ENCODE measurements around the gene SLC44A1.

GRCh38 chr9:105373723-105374122, 129.3 kb downstream of the SLC44A1 start:
- TF ChIP-seq CTCF (IDR thresholded peaks at IDR 0.05): no peak
- TF ChIP-seq POLR2A (IDR thresholded peaks at IDR 0.05): no peak

Measured in tibial nerve (tissue), 3 donors.